AG10803 (cell line): ENCODE measurements around the gene FBXO40.

Experiments
- DNase-seq: peaks from one replicate; pipeline ENCODE4 v3.0.0; 2010; ENCODE audit warnings: low read depth
- H3K4me3 ChIP-seq: 2 replicates; pipeline ENCODE4 v1.5.1; 2011; ENCODE audit warnings: mild to moderate bottlenecking, low read length, control low read depth
- TF ChIP-seq, protein P1 (sequence below): conservative IDR thresholded peaks from 2 replicates; pipeline ENCODE4 v1.5.1; 2011; ENCODE audit warnings: mild to moderate bottlenecking, low read length, control low read depth, inconsistent platforms

FBXO40 gene, protein sequence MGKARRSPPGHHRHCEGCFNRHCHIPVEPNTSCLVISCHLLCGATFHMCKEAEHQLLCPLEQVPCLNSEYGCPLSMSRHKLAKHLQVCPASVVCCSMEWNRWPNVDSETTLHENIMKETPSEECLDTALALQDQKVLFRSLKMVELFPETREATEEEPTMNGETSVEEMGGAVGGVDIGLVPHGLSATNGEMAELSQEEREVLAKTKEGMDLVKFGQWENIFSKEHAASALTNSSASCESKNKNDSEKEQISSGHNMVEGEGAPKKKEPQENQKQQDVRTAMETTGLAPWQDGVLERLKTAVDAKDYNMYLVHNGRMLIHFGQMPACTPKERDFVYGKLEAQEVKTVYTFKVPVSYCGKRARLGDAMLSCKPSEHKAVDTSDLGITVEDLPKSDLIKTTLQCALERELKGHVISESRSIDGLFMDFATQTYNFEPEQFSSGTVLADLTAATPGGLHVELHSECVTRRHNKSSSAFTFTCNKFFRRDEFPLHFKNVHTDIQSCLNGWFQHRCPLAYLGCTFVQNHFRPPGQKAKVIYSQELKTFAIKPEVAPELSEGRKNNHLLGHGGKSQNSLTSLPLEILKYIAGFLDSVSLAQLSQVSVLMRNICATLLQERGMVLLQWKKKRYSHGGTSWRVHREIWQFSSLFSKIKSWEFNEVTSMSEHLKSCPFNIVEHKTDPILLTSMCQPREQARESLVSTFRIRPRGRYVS

GRCh38 chr3:121592856-121593702 is at the start of gene FBXO40:
Gene FBXO40 (plus strand): TSS chr3:121593379. CDS start chr3:121620576, 27,197 bp downstream.
- DNase-seq: no peak
- H3K4me3 ChIP-seq: no peak within 1 kb of the TSS

DNA sequence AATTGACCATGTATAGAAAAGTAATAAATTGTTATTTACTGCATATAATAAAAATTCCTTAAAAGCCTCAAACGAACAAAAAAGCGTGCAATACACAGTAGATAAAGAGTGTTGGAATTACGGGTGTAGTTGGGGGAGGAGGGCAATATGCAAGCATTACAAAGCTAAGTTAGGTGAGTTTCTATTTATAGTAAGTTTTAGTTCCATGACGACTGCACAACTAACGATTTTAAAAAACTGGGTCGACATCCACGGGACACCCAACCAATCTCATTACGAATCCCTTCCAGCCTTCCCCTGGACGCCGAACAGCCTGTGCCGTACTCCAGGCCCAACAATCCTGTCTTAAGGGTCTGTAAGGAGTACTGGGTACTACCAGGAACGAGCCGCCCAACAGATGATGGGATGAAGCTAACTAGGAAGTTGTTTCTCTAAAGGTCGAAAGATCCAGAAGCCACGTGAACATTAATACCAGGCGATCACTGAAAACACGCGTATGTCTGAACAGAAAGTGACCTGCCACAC is 48.1 kb upstream of the FBXO40 start:
- DNase-seq: no peak
- H3K4me3 ChIP-seq: peak overlapping the region; percentile 89
- TF ChIP-seq, protein P1, sequence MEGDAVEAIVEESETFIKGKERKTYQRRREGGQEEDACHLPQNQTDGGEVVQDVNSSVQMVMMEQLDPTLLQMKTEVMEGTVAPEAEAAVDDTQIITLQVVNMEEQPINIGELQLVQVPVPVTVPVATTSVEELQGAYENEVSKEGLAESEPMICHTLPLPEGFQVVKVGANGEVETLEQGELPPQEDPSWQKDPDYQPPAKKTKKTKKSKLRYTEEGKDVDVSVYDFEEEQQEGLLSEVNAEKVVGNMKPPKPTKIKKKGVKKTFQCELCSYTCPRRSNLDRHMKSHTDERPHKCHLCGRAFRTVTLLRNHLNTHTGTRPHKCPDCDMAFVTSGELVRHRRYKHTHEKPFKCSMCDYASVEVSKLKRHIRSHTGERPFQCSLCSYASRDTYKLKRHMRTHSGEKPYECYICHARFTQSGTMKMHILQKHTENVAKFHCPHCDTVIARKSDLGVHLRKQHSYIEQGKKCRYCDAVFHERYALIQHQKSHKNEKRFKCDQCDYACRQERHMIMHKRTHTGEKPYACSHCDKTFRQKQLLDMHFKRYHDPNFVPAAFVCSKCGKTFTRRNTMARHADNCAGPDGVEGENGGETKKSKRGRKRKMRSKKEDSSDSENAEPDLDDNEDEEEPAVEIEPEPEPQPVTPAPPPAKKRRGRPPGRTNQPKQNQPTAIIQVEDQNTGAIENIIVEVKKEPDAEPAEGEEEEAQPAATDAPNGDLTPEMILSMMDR: no peak

More at GRCh38 chr3:121592856-121593702, at the start of gene FBXO40:
- TF ChIP-seq, protein P1: no peak

GRCh38 chr3:121545574-121546455 is 47.4 kb upstream of the FBXO40 start, which contains the start of gene POLQ:
Gene POLQ (minus strand): TSS chr3:121545988. CDS start chr3:121545877, 111 bp downstream.
- peak; percentile 96 for DNase-seq
- TF ChIP-seq, protein P1: no peak
- H3K4me3 ChIP-seq: peak within 1 kb of the TSS; percentile 89

- H3K4me3 ChIP-seq: no peak overlapping the region
- DNase-seq: no peak
- TF ChIP-seq, protein P1: no peak
Observed at GRCh38 chr3:121552379-121552778, 40.8 kb upstream of the FBXO40 start.

DNA sequence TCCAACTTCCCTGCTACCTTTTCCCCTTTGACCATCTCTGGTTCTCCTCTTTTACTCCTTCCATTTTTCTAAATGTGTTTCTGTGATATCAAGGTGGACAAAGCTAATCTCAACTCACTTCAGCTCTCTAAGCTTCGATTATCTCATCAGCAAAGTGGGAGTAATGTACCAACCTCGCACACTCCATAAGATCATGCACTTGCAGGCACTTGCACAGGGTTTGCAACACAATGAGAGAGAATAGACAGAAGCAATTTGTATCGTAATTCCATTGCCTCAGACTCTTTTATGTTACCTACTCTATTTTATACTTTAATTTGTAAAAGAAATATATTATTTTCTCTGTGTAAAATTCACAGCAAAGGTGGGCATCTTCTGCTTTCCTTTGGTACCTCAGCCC is 40.4 kb upstream of the FBXO40 start:
- H3K4me3 ChIP-seq: no peak overlapping the region
- no peak for DNase-seq
- TF ChIP-seq, protein P1: no peak

DNA sequence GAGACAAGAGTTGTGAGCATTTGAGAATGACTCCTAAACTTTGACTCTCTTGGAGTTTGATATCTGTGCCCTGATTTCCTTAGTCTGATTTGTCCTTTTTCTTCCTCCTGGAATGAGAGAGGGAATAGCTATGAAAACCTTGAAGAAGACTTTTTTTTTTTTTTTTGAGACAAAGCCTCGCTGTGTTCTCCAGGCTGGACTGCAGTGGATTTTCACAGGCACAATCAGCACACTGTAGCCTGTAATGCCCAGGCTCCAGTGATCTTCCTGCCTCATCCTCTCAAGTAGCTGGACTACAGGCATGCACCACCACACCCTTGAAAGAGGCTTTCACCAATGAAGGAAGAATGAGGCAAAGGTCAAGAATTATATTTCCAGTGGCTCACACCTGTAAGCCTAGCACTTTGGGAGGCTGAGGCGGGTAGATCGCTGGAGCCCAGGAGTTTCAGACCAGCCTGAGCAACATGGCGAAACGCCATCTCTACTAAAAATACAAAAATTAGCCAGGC is 35.7 kb upstream of the FBXO40 start:
- no peak overlapping the region for H3K4me3 ChIP-seq
- no peak for DNase-seq
- TF ChIP-seq, protein P1: no peak
